ENCODE data around the gene INPP5F.
"Not testable (repeated sequence)": the region's sequence is repeated elsewhere in the genome, so short reads cannot be mapped to it uniquely, and the experiment has no call there.

INPP5F gene

GRCh38 chr10:119740096-119740495 lies 14.2 kb downstream of the INPP5F start:
- no peak for DNase-seq (ENCODE audit: low read depth, low spot score)

DNA sequence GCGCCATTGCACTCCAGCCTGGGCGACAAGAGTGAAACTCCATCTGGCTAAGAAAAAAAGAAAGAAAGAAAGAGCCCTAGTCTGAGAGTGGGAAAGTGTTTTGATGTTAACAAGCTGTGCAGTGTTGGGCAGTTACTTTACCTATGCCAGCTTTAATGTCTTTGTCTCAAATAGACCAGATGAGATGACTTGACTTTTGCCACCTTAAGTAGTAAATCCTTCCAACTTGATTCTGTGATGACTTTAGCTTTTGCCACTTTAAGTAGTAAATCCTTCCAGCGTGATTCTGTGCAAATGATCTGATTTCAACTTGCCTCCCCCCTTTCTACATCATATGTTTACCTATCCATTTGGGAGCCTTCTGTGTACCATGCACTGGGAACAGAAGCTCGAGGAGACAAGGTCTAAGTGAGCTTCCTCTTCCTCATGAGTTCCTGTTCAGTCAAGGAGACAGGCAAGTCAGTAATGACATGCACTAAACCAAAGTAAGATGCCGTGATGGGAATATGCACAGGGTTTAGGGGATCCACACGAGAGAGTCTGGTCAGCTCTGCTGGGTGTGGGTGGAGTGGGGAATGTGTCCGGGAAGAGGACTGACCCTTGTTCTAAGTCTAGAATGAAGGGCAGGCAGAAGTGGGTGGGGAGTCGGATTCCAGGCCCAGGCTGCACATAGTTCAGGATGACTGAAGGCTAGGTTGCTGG lies 17.2 kb downstream of the INPP5F start:
- no peak for DNase-seq (ENCODE audit: low read depth, low spot score)

GRCh38 chr10:119747940-119748339 lies 22.1 kb downstream of the INPP5F start:
- DNase-seq (ENCODE audit: low read depth, low spot score): no peak

DNA sequence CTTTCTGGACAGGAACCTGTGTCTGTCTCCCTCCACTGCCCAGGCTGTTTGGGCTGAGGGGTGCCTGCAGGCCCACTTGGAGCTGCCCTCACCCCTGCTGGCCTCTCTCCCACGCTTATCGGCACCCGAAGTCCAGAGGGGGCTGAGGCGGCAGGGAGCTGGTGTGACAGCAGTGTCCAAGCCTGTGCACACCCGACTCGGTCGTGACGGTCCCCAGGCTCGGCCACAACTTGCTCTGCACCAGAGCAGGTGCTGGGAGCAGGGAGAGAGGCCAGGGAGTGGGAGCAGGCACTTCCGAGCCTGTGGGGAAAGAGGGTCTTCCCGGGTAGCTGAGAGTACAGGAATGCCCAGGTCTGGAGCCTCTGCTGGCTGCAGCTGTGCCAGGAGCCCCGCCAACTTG lies 23.0 kb downstream of the INPP5F start:
- no peak for DNase-seq (ENCODE audit: low read depth, low spot score)

- DNase-seq (ENCODE audit: low read depth, low spot score): no peak
Observed at GRCh38 chr10:119749455-119749854, 23.6 kb downstream of the INPP5F start.

GRCh38 chr10:119750391-119751230 lies 24.8 kb downstream of the INPP5F start:
- peak; percentile 61 for DNase-seq (ENCODE audit: low read depth, low spot score)

GRCh38 chr10:119753309-119753708 lies 27.5 kb downstream of the INPP5F start:
- DNase-seq (ENCODE audit: low read depth, low spot score): no peak

DNA sequence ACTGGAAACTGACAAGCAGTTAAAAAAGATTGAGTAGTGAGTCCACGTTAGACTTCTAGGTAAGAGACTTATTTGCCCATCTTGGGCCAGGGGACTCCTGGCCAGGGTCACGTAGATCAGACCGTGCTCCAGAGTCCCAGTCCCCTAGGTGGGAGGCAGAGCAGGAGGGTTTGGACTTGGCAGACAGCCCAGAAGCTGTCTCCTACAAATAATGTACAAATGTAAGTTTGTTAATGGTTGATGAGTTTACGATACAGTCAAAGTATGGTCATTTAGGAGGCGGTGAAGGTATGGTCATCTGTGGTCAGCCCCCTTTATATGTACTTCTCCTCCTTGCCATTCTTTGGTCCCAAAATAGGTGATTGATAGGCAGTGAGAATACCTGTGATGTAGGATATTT lies 28.2 kb downstream of the INPP5F start:
- DNase-seq (ENCODE audit: low read depth, low spot score): no peak

GRCh38 chr10:119754936-119755335 lies 29.1 kb downstream of the INPP5F start:
- DNase-seq (ENCODE audit: low read depth, low spot score): no peak

- DNase-seq (ENCODE audit: low read depth, low spot score): no peak
Observed at GRCh38 chr10:119755446-119755845, 29.6 kb downstream of the INPP5F start.

- DNase-seq (ENCODE audit: low read depth, low spot score): no peak
Observed at GRCh38 chr10:119758448-119759195, 32.8 kb downstream of the INPP5F start.

DNA sequence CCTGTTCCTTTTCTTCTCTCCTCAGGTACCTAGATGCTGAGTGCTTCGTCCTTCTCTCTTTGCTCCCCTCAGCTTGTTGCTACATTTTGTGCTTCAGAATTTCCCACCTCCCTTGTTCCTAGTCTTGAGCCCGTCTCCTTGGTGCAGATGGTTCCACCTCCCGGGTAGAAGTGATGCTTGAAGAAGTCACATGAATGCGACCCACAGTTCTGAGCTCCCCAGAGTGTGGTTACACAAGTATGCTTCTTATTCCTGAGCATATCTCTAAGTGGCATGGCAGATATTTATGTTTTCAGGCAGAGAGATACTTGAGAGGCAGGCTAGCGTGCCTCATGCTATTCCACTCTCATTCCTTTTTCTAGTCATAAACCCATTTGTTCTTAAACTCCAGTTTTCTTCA lies 34.0 kb downstream of the INPP5F start:
- no peak for DNase-seq (ENCODE audit: low read depth, low spot score)

- DNase-seq (ENCODE audit: low read depth, low spot score): no peak
Observed at GRCh38 chr10:119761106-119761505, 35.3 kb downstream of the INPP5F start.

GRCh38 chr10:119762035-119762434 lies 36.2 kb downstream of the INPP5F start:
- DNase-seq (ENCODE audit: low read depth, low spot score): no peak

- no peak for DNase-seq (ENCODE audit: low read depth, low spot score)
Observed at GRCh38 chr10:119762805-119763798, 37.3 kb downstream of the INPP5F start.

DNA sequence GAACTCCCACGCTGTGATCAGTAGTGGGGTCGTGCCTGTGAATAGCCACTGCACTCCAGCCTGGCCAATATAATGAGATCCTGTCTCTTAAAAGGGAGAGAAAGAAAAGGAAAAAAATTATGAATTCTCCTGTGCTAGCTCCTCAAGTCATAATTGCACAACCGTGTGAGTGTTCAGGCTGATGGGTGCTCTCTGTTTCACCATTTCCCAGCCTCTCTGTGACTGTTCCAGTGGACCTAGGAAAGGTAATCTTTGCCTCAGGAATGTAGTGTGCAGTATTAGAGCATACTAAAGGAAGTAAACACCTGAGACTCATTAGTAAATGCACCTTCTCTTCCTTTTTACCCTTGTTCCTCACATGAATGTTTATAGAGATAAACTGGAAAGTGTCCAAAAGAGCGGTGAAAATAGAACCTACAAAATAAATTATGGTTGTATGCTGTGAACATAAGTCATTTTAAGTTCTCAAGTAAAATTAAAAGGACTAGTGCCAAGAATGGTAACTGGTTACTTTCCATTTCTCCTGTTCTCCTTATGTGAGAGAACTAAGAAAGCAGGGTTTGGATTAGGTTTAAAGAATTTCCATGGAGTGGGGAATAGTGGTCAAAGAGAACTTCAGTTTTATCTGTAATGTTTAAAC lies 42.7 kb downstream of the INPP5F start:
- no peak for DNase-seq (ENCODE audit: low read depth, low spot score)

DNA sequence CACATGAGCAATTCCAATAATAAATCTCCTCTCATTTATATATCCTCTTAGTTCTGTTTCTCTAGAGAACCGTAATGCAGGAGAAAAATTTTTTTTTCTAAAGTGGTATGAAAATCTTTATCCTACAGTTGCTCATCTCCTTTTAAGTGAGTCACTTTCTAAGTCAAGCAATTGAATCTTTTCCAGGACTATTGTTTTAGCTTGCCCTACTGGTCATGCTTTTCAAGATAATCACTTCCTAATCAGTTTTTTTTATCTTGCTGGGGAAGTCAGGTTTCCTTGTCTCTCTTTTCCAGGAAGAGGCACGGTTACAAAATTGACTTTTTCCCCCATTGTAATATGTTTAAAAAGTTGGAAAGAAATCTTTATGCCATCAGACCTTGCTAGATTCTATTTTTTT lies 44.0 kb downstream of the INPP5F start:
- DNase-seq (ENCODE audit: low read depth, low spot score): no peak

DNA sequence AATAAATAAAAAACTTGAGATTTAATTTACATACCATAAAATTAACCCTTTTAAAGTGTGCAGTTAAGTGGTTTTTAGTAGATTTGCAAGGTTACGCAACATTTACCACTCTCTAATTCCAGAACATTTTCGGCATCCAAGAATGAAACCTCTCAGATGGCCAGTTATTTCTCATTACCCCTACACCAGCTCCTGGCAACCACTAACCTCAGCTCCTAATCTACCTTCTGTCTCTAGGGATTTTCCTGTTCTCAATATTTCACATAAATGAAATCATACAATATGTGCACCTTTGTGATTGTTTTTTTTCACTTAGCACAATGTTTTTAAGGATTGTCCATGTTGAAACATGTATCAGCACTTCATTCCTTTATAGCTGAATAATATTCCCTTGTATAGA lies 45.1 kb downstream of the INPP5F start:
- no peak for DNase-seq (ENCODE audit: low read depth, low spot score)

DNA sequence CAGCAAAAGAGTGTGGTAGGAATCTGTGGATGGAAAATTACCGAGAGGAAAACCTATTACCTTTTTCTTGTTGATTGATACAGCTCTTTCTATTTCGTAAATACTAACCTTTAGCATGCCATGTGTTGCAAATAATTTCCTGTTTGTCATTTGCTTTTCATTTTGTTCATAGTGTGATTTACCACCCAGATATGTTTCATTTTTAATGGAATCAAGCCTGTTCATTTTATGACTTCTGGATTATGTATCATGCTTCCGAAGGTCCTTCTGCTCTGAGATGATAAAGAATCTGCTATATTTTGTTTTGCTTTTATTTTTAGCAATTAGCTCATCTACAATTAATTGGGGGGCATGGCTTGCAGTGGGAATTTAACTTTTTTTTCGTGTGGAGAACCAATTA lies 46.5 kb downstream of the INPP5F start:
- DNase-seq (ENCODE audit: low read depth, low spot score): no peak

GRCh38 chr10:119773041-119773440 lies 47.2 kb downstream of the INPP5F start:
- not testable (repeated sequence) for DNase-seq (ENCODE audit: low read depth, low spot score)

DNA sequence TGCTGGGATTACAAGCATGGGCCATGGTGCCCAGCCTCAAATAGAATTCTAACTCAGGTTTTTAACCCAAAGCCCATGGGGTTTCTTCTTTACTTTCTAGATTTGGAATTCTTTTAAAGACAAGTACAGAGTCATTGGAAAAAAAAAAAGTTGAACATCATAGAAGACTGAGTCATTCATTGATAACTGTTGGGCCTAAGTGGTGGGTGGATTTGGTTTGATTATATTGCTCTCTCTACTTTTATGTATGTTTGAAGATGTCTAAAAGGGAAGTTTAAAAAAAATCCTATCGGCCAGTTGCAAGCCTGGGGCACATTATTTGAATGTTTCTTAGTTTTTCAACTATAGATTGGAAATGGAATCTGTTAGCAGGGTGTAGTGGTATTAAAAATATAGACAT lies 49.7 kb downstream of the INPP5F start:
- no peak for DNase-seq (ENCODE audit: low read depth, low spot score)
